GM12892 (cell line): ENCODE data around the gene SCN10A.

Experiments
- DNase-seq: peaks from one replicate; pipeline ENCODE4 v3.0.0; 2011; ENCODE audit not compliant: insufficient read length
- FAIRE-seq: peaks from 2 replicates; lab custom pipeline; 2011; peaks lifted over from hg19 to GRCh38; lab: Jason Lieb, UNC
- POLR2A ChIP-seq: IDR thresholded peaks from 2 replicates; pipeline ENCODE4 v1.6.1; 2011; ENCODE audit warnings: low read depth, low read length, control low read depth
- POLR2AphosphoS5 ChIP-seq: IDR thresholded peaks from 2 replicates; pipeline ENCODE4 v1.6.1; 2011; ENCODE audit warnings: low read depth, low read length, control low read depth
- TAF1 ChIP-seq: IDR thresholded peaks from 2 replicates; pipeline ENCODE4 v1.6.1; 2011; ENCODE audit warnings: low read depth, mild to moderate bottlenecking, control low read depth, low read length, borderline replicate concordance

SCN10A gene

GRCh38 chr3:38826001-38826400 is 10.0 kb upstream of the SCN10A start:
- FAIRE-seq (no peak), DNase-seq (no peak)
- TF ChIP-seq TAF1 (no peak), POLR2A (no peak), POLR2AphosphoS5 (no peak)

DNA sequence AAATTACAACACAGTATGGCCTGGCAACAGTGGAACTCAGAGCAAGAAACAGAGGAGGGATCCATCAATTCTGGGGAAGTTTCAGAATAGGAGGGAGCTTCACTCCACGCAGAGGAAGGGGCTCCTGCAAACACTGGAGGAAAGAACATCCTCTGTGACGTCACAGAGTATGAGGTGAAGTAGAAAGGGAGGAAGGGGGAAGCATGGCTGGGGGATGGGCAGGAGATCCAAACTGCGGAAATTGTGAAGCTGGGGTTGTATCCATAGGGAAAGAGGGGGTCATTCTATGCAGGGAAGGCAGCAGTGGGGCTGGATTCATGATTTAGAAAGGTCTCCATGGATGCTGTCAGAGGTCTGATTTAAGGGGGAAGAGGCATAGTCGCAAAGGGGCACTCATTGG is 8.3 kb upstream of the SCN10A start:
- TF ChIP-seq POLR2AphosphoS5: no peak
- no peak for TF ChIP-seq POLR2A
- no peak for TF ChIP-seq TAF1
- DNase-seq (no peak), FAIRE-seq (no peak)

DNA sequence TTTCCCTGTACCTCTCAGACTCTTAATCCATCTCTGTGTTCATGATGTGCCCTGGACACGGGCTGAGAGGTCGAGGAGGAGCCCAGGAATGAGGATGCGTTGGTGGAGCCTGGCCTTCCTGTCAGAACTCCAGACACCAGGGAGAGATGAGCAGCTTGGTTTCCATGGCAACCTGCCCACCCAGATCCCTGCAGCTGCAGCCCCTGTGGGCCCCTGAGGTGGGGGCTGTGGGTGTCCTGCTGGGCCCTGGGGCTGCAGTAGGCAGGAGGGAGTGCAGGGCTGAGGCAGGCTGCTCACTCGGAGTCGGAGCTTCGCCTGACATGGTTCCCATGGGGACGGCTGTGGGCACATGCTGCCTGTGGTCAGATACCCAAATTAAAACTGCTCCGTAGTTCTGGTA is 7.7 kb upstream of the SCN10A start:
- no peak for FAIRE-seq
- TF ChIP-seq POLR2AphosphoS5 (no peak), POLR2A (no peak), TAF1 (no peak)
- DNase-seq: no peak

GRCh38 chr3:38823186-38823585 is 7.2 kb upstream of the SCN10A start:
- no peak for TF ChIP-seq POLR2AphosphoS5
- FAIRE-seq (no peak), DNase-seq (no peak)

DNA sequence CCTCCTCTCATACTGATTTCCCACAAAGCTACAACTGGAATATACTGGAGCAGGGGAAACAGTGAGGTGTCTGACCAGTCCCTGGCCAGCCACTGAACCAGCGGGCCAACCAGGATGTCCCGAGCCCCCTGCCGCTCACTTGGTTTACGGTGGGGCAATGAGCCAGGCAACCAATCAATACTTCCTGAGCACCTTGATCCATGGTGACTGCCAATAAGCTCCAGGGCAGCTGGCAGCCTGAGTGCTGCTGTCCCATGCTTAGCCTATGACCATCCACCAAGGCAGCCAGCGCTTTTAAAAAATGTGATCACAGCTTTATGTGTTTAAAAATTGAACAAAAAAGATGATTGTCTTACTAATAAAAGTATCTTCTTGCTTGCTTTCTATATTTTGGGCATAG is 4.2 kb downstream of the SCN10A start:
- no peak for DNase-seq
- TF ChIP-seq POLR2A (no peak), TAF1 (no peak), POLR2AphosphoS5 (no peak)
- FAIRE-seq: no peak

DNA sequence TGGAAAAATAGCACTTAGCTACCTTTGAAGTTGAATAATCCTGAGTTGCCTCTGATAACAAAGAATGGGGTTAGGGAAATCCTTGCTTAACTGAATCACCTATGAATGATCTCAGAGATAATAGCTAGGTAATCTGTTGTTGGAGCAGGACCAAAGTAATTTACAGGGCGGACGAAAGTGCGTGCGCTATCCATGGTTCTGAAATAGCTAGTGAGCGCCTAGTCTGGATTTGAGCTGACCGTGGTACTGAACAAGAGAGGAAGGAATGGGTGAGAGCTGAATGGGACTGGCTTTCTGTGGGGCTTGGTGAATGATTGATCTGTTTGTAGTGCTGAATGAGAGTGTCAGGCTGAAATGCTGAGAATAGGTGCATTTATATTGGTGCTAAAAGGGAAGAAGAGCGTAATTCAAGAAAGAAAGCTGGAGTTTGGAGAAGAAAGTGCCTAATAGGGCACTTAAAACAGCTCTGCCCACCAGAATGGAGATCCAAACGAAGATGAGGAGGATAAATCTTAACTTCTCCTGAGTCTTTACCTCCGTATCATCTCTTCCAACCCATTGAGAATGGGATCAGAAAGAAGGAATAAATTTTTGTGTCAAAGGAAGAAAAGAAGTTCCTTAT is 10.1 kb downstream of the SCN10A start:
- DNase-seq (peak; percentile 8), FAIRE-seq (peak; percentile 73)
- TF ChIP-seq POLR2AphosphoS5 (no peak), POLR2A (no peak), TAF1 (no peak)

DNA sequence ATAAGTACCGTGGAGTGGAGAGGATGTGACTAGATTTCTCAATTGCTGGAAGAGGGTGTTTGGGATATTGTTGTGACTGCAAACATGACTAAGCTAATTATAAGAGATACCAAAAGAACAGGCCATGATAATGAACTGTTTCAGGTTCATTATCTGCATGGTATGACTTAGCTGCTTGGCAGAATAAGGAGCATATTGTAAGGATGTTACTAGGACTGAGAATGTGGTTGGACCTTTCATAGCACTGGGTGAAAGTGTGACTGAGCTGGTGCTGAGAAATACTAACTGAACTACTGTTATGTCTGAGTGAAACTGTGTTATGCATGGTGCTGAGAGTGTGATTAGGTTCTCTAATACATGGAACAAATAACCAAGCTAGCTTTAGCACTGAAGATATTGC is 11.0 kb downstream of the SCN10A start:
- FAIRE-seq: no peak
- TF ChIP-seq POLR2A (no peak), TAF1 (no peak)

GRCh38 chr3:38800511-38800910 is 15.5 kb downstream of the SCN10A start:
- FAIRE-seq: no peak
- no peak for TF ChIP-seq POLR2AphosphoS5
- no peak for TF ChIP-seq POLR2A
- TF ChIP-seq TAF1: no peak
- DNase-seq: no peak

More for the DNA sequence above, 11.0 kb downstream of the SCN10A start:
- no peak for DNase-seq

DNA sequence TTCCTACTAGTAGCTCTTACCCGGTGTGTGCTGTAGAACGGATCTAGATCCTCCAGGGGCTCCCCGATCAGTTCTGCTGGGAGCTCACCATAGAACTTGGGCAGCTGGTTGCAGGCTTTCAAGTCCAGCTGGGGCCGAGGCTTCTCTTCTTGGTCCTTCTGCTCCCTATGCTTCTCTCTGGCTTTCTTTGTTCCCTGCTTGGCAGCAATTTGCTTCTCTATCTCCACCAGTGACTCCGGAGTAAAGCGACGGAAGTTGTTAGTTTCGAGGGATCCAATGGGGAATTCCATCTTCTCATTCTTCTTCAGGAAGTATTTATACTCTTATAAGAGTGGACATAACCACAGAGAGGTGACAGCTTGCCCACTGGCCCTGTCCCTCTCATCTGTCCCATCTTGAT is 22.3 kb downstream of the SCN10A start:
- FAIRE-seq: no peak
- DNase-seq: no peak
- TF ChIP-seq POLR2AphosphoS5 (no peak), TAF1 (no peak), POLR2A (no peak)

GRCh38 chr3:38792983-38793382 is 23.0 kb downstream of the SCN10A start:
- TF ChIP-seq TAF1 (no peak), POLR2AphosphoS5 (no peak), POLR2A (no peak)
- FAIRE-seq (no peak), DNase-seq (no peak)

GRCh38 chr3:38782148-38782547 is 33.9 kb downstream of the SCN10A start:
- DNase-seq (no peak), FAIRE-seq (no peak)
- no peak for TF ChIP-seq POLR2A
- no peak for TF ChIP-seq TAF1
- TF ChIP-seq POLR2AphosphoS5: no peak

DNA sequence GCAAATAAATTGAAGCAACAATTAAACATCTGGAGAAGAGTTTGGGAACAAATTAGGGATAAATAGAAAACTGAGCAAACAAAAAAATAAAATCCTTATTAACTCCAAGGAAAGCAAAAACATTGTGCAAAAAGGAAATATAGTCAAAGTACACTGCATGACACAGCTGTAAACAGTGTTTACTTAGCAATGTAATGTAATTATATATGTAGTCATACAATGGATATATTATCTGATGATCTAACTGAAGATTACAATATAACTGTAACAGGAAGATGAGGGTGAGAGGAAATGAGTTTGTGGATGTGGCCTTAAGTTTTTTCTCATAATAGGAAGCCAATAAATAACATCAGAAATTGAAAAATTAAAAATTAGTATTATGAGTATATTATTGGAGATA is 42.5 kb downstream of the SCN10A start:
- FAIRE-seq (no peak), DNase-seq (no peak)
- TF ChIP-seq TAF1 (no peak), POLR2AphosphoS5 (no peak), POLR2A (no peak)

- FAIRE-seq (no peak), DNase-seq (no peak)
- TF ChIP-seq TAF1: no peak
- no peak for TF ChIP-seq POLR2A
- no peak for TF ChIP-seq POLR2AphosphoS5
These were observed 52.4 kb downstream of the SCN10A start for GRCh38 chr3:38763569-38763968.
